Omental fat pad (tissue), 4 donors: Measurements from ENCODE around the gene WNT1. TPM values are rescaled to one million over a fixed set of nuclear protein-coding genes. Genes with fewer than 3 reads are reported as not detected.

Source experiments
- ATAC-seq: fragments of 150-250 bp; one replicate; pipeline ENCODE4 v1.9.1; 2016; ENCODE audit warnings: mild to moderate bottlenecking, moderate library complexity; ENCODE audit not compliant: low FRiP score
- DNase-seq: peaks from one replicate; pipeline ENCODE4 v3.0.0-alpha.2; 2019; ENCODE audit warnings: low spot score
- CTCF ChIP-seq, 3 donors: fragments of 450-650 bp; IDR thresholded peaks; one replicate each; pipeline ENCODE4 v1.5.1; 2016 to 2017; ENCODE audit warnings: antibody characterized with exemption in 3 of 3, mild to moderate bottlenecking in 3 of 3, moderate library complexity in 2 of 3
- total RNA-seq, 4 donors: library from RNA; depleted of rRNA; stranded (reverse); fragments of >200 nt; gene quantifications; one replicate each; pipeline ENCODE4 v1.1.0, GENCODE V29; 2016

Gene WNT1
- under 1 TPM in 1 of 4 donors, not detected in 3; 0.60 TPM for total RNA-seq

GRCh38 chr12:48978291-48978740, at the start of gene WNT1:
TSS of gene WNT1 (plus strand) at chr12:48978322. CDS start at chr12:48978651, 329 bp downstream.
- no peak for DNase-seq

GRCh38 chr12:48929551-48929950, 48.6 kb upstream of the WNT1 start:
- no peak for TF ChIP-seq CTCF (IDR thresholded peaks at IDR 0.05)
- no peak for ATAC-seq
- no peak for DNase-seq

More at GRCh38 chr12:48978291-48978740, at the start of gene WNT1:
- no peak for TF ChIP-seq CTCF (IDR thresholded peaks at IDR 0.05)
- ATAC-seq, result peak; percentile 14

- ATAC-seq (no peak), DNase-seq (no peak)
- no peak for TF ChIP-seq CTCF (IDR thresholded peaks at IDR 0.05)
Observed at GRCh38 chr12:48930475-48930874, 47.6 kb upstream of the WNT1 start.

GRCh38 chr12:48932878-48933277, 45.2 kb upstream of the WNT1 start:
- ATAC-seq (no peak), DNase-seq (no peak)
- no peak for TF ChIP-seq CTCF (IDR thresholded peaks at IDR 0.05)

GRCh38 chr12:48933664-48934311, 44.3 kb upstream of the WNT1 start:
- DNase-seq, result no peak
- no peak for ATAC-seq
- no peak for TF ChIP-seq CTCF (IDR thresholded peaks at IDR 0.05)

- no peak for TF ChIP-seq CTCF (IDR thresholded peaks at IDR 0.05)
- no peak for DNase-seq
- no peak for ATAC-seq
Observed at GRCh38 chr12:48934312-48934706, 43.8 kb upstream of the WNT1 start.

GRCh38 chr12:48936379-48936979, 41.6 kb upstream of the WNT1 start:
- ATAC-seq (peak; percentile 59), DNase-seq (peak; percentile 90)
- TF ChIP-seq CTCF (IDR thresholded peaks at IDR 0.05), result peak in 2 of 3 donors; percentile 61 to 66
